ENCODE results near the gene ALK. TPM values are rescaled to one million over a fixed set of nuclear protein-coding genes. Genes with fewer than 3 reads are reported as not detected.

ALK gene
- total RNA-seq, 1 donor from 2014 or later = under 0.01 TPM

DNA sequence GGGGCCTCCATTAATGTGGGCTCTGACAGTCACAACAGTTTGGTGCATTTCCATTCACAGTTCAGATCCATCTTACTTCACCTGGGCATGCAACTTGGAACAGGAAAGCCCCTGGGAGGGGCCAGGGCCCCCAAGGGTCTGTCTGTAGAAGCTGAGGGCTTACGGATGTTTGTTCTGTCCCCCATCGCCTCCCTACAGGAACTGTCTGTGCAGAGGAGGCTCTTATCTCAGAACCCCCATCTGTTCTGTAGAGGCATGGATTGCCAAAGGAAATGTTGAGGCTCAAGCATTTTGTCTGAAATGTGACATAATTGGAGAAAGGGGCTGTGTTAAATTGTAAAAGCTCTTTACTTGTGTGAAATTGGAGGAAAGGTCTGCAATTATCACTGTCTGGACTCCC, 471.9 kb downstream of the ALK start:
- H3K4me3 ChIP-seq (ENCODE audit: low read depth, low read length) = no peak overlapping the region
- DNase-seq (ENCODE audit: low read depth) = no peak
- no peak for TF ChIP-seq CTCF (conservative IDR thresholded peaks at IDR 0.05; ENCODE audit: low read depth, low read length)

DNA sequence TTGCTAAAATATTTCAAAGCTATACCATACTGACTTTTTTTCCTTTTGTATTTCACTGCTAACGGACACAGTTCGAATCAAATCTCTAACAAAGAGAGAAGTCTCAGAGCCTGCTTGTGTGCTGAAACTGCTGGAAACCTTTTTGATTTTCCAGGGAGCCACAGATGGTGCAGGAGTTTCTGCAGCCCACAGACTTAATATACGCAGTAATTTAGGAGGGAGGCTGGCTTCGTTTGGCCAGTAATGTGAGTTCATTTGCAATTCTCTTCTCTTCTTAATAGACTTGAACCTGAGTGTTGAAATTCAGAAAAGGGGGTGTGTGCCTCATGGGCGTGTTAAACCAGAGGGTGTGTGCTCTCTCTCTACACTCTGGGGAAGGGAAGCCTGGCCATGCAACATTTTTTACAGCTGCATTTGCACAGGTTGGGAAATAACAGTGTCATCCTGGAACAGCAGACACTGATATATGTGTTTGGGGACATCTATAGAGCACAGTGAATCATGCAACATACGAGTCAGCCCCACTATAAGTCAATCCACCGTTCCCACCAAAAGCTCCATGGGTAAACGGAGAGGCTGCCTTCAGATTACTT, 473.2 kb downstream of the ALK start:
- no peak for TF ChIP-seq CTCF (conservative IDR thresholded peaks at IDR 0.05; ENCODE audit: low read depth, low read length)
- no peak for DNase-seq (ENCODE audit: low read depth)
- H3K4me3 ChIP-seq (ENCODE audit: low read depth, low read length) = no peak overlapping the region

- no peak for DNase-seq (ENCODE audit: low read depth)
- no peak overlapping the region for H3K4me3 ChIP-seq (ENCODE audit: low read depth, low read length)
- no peak for TF ChIP-seq CTCF (conservative IDR thresholded peaks at IDR 0.05; ENCODE audit: low read depth, low read length)
Measured at GRCh38 chr2:29447513-29447912, 473.9 kb downstream of the ALK start.

DNA sequence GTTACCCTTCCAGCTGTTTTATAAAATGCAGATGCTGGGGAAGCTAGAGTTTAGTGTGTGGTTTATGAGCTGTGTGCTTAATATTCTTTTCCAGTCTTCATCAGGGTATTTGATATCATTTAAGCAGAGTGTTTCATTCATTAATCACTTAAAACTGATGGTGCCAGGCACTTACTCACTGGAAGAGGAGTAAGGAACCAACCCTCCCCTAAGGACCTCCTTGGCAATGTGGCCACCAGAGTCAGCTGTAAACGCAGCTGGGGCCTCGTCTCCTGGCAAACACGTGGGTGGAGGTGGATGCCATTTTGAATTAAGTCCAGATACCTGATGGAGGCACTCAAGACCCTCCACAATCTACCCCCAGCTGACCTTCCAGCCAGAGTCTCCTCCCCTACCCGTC, 474.5 kb downstream of the ALK start:
- no peak overlapping the region for H3K4me3 ChIP-seq (ENCODE audit: low read depth, low read length)
- TF ChIP-seq CTCF (conservative IDR thresholded peaks at IDR 0.05; ENCODE audit: low read depth, low read length) = no peak
- DNase-seq (ENCODE audit: low read depth) = no peak

DNA sequence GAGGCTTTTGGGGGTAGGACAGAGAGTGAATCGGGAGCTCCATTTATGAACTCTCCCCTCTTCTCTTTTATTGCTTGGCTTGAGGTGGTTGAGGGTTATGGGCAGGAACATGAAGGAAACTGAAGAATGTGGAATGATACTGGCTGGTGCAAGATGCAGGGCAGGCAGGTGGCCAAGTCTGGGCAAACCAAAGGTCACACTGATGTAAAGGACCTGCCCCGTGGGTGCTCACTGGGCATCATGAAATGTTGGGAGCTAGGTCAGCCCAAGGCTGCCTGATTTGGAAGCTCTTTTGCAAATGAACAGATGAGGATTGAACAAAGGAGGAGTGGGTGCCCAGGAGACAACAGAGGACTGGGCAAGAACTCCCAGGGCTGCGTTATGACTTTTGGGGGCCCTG, 477.2 kb downstream of the ALK start:
- TF ChIP-seq CTCF (conservative IDR thresholded peaks at IDR 0.05; ENCODE audit: low read depth, low read length) = no peak
- H3K4me3 ChIP-seq (ENCODE audit: low read depth, low read length) = no peak overlapping the region
- no peak for DNase-seq (ENCODE audit: low read depth)

DNA sequence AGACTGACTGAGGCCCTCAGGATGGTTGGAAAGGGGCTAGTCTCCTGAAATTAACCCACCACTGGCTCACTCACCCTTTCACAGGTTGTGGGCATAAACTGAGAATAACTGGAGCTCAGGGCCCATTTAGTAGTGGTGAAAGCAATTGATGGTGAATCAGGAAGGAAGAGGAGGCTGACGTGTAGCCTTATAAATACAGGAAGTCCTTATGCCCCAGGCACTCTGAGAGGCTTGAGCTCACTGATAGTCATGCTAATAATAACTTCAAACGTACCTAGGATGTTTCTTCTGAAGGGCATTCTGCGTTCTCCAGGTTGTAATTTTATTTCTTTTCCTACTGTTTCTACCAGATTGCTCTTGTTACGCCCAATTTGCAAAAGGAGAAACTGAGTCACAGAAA, 477.8 kb downstream of the ALK start:
- no peak for TF ChIP-seq CTCF (conservative IDR thresholded peaks at IDR 0.05; ENCODE audit: low read depth, low read length)
- no peak overlapping the region for H3K4me3 ChIP-seq (ENCODE audit: low read depth, low read length)
- no peak for DNase-seq (ENCODE audit: low read depth)

GRCh38 chr2:29443151-29443550, 478.2 kb downstream of the ALK start:
- no peak overlapping the region for H3K4me3 ChIP-seq (ENCODE audit: low read depth, low read length)
- DNase-seq (ENCODE audit: low read depth) = no peak
- TF ChIP-seq CTCF (conservative IDR thresholded peaks at IDR 0.05; ENCODE audit: low read depth, low read length) = no peak
